ENCODE data around the gene PLCXD3. TPM values are rescaled to one million over a fixed set of nuclear protein-coding genes. Genes with fewer than 3 reads are reported as not detected.

PLCXD3 gene
- total RNA-seq, 1 experiment from 2014 or later = 0.04 TPM

DNA sequence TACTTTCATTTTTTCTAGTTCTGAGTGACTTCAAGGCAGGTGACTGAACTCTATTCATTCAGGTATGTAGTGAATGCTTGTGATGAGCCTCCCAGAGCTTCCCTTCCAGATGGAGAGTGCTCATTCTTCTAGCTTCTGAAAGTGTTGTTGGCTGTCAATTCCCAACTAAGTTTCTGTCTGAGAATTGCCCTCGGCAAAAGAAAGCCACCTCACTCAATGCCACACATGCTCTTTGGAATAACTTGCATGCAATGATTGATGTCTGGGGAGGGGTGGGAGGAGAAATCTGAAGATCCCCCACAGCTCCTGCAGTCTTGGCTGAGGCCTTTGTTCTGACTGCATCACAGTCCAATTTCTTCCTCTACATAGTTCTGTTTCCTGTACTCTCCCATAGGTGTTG is 173.9 kb downstream of the PLCXD3 start:
- CTCF ChIA-PET = no interaction called here
- ATAC-seq = no peak
- POLR2A ChIA-PET = no interaction called here
- no peak overlapping the region for H3K4me3 Mint-ChIP-seq
- no peak overlapping the region for H3K27ac Mint-ChIP-seq
- no peak for DNase-seq (ENCODE audit: low spot score)
- H3K4me1 Mint-ChIP-seq = peaks cover 18% of the 10 kb centered on the region
- no peaks in the 10 kb centered on the region for H3K27me3 Mint-ChIP-seq (ENCODE audit: low read depth)
- TF ChIP-seq GTF2I (CRISPR knock-in tag; conservative IDR thresholded peaks at IDR 0.05) (no peak), EMX1 (CRISPR knock-in tag; IDR thresholded peaks at IDR 0.05) (no peak), JUN (CRISPR knock-in tag; IDR thresholded peaks at IDR 0.05) (no peak), SP1 (CRISPR knock-in tag; conservative IDR thresholded peaks at IDR 0.05) (no peak), ZNF416 (CRISPR knock-in tag; IDR thresholded peaks at IDR 0.05) (no peak), ZNF219 (CRISPR knock-in tag; IDR thresholded peaks at IDR 0.05; ENCODE audit: borderline replicate concordance) (no peak), NR3C1 (CRISPR knock-in tag; conservative IDR thresholded peaks at IDR 0.05; ENCODE audit: low read depth) (no peak), ZNF671 (CRISPR knock-in tag; IDR thresholded peaks at IDR 0.05) (no peak), ESRRA (CRISPR knock-in tag; IDR thresholded peaks at IDR 0.05; ENCODE audit: borderline replicate concordance) (no peak), NFYB (CRISPR knock-in tag; conservative IDR thresholded peaks at IDR 0.05; ENCODE audit: low read depth) (no peak), FOXJ3 (CRISPR knock-in tag; IDR thresholded peaks at IDR 0.05; ENCODE audit: borderline replicate concordance) (no peak)
- TF ChIP-seq, protein P1, sequence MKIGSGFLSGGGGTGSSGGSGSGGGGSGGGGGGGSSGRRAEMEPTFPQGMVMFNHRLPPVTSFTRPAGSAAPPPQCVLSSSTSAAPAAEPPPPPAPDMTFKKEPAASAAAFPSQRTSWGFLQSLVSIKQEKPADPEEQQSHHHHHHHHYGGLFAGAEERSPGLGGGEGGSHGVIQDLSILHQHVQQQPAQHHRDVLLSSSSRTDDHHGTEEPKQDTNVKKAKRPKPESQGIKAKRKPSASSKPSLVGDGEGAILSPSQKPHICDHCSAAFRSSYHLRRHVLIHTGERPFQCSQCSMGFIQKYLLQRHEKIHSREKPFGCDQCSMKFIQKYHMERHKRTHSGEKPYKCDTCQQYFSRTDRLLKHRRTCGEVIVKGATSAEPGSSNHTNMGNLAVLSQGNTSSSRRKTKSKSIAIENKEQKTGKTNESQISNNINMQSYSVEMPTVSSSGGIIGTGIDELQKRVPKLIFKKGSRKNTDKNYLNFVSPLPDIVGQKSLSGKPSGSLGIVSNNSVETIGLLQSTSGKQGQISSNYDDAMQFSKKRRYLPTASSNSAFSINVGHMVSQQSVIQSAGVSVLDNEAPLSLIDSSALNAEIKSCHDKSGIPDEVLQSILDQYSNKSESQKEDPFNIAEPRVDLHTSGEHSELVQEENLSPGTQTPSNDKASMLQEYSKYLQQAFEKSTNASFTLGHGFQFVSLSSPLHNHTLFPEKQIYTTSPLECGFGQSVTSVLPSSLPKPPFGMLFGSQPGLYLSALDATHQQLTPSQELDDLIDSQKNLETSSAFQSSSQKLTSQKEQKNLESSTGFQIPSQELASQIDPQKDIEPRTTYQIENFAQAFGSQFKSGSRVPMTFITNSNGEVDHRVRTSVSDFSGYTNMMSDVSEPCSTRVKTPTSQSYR (CRISPR knock-in tag; IDR thresholded peaks at IDR 0.05) = no peak
- TF ChIP-seq, protein P2, sequence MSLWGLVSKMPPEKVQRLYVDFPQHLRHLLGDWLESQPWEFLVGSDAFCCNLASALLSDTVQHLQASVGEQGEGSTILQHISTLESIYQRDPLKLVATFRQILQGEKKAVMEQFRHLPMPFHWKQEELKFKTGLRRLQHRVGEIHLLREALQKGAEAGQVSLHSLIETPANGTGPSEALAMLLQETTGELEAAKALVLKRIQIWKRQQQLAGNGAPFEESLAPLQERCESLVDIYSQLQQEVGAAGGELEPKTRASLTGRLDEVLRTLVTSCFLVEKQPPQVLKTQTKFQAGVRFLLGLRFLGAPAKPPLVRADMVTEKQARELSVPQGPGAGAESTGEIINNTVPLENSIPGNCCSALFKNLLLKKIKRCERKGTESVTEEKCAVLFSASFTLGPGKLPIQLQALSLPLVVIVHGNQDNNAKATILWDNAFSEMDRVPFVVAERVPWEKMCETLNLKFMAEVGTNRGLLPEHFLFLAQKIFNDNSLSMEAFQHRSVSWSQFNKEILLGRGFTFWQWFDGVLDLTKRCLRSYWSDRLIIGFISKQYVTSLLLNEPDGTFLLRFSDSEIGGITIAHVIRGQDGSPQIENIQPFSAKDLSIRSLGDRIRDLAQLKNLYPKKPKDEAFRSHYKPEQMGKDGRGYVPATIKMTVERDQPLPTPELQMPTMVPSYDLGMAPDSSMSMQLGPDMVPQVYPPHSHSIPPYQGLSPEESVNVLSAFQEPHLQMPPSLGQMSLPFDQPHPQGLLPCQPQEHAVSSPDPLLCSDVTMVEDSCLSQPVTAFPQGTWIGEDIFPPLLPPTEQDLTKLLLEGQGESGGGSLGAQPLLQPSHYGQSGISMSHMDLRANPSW (CRISPR knock-in tag; conservative IDR thresholded peaks at IDR 0.05; ENCODE audit: low read depth) = no peak
- TF ChIP-seq, protein P3, sequence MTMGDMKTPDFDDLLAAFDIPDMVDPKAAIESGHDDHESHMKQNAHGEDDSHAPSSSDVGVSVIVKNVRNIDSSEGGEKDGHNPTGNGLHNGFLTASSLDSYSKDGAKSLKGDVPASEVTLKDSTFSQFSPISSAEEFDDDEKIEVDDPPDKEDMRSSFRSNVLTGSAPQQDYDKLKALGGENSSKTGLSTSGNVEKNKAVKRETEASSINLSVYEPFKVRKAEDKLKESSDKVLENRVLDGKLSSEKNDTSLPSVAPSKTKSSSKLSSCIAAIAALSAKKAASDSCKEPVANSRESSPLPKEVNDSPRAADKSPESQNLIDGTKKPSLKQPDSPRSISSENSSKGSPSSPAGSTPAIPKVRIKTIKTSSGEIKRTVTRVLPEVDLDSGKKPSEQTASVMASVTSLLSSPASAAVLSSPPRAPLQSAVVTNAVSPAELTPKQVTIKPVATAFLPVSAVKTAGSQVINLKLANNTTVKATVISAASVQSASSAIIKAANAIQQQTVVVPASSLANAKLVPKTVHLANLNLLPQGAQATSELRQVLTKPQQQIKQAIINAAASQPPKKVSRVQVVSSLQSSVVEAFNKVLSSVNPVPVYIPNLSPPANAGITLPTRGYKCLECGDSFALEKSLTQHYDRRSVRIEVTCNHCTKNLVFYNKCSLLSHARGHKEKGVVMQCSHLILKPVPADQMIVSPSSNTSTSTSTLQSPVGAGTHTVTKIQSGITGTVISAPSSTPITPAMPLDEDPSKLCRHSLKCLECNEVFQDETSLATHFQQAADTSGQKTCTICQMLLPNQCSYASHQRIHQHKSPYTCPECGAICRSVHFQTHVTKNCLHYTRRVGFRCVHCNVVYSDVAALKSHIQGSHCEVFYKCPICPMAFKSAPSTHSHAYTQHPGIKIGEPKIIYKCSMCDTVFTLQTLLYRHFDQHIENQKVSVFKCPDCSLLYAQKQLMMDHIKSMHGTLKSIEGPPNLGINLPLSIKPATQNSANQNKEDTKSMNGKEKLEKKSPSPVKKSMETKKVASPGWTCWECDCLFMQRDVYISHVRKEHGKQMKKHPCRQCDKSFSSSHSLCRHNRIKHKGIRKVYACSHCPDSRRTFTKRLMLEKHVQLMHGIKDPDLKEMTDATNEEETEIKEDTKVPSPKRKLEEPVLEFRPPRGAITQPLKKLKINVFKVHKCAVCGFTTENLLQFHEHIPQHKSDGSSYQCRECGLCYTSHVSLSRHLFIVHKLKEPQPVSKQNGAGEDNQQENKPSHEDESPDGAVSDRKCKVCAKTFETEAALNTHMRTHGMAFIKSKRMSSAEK (CRISPR knock-in tag; IDR thresholded peaks at IDR 0.05; ENCODE audit: borderline replicate concordance) = no peak
- TF ChIP-seq, protein P4, sequence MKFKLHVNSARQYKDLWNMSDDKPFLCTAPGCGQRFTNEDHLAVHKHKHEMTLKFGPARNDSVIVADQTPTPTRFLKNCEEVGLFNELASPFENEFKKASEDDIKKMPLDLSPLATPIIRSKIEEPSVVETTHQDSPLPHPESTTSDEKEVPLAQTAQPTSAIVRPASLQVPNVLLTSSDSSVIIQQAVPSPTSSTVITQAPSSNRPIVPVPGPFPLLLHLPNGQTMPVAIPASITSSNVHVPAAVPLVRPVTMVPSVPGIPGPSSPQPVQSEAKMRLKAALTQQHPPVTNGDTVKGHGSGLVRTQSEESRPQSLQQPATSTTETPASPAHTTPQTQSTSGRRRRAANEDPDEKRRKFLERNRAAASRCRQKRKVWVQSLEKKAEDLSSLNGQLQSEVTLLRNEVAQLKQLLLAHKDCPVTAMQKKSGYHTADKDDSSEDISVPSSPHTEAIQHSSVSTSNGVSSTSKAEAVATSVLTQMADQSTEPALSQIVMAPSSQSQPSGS (CRISPR knock-in tag; IDR thresholded peaks at IDR 0.05; ENCODE audit: borderline replicate concordance, low read depth) = no peak
- TF ChIP-seq, protein P5, sequence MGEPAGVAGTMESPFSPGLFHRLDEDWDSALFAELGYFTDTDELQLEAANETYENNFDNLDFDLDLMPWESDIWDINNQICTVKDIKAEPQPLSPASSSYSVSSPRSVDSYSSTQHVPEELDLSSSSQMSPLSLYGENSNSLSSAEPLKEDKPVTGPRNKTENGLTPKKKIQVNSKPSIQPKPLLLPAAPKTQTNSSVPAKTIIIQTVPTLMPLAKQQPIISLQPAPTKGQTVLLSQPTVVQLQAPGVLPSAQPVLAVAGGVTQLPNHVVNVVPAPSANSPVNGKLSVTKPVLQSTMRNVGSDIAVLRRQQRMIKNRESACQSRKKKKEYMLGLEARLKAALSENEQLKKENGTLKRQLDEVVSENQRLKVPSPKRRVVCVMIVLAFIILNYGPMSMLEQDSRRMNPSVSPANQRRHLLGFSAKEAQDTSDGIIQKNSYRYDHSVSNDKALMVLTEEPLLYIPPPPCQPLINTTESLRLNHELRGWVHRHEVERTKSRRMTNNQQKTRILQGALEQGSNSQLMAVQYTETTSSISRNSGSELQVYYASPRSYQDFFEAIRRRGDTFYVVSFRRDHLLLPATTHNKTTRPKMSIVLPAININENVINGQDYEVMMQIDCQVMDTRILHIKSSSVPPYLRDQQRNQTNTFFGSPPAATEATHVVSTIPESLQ (CRISPR knock-in tag; IDR thresholded peaks at IDR 0.05) = no peak
- no peaks in the 10 kb centered on the region for H3K36me3 Mint-ChIP-seq
- H3K9me3 Mint-ChIP-seq = no peaks in the 10 kb centered on the region

All from WTC11 (cell line).